SK-N-MC (cell line): Measurements from ENCODE around the gene CDK5R1.

ENCODE experiments used
- EZH2 ChIP-seq: fragments of 200-600 bp; sonication (generic); IDR thresholded peaks from one replicate; pipeline ENCODE4 v1.6.1; 2017; ENCODE audit warnings: antibody characterized with exemption
- POLR2AphosphoS5 ChIP-seq: IDR thresholded peaks from 2 replicates; pipeline ENCODE4 v1.6.1; 2012; ENCODE audit warnings: mild to moderate bottlenecking, low read depth, low read length, borderline replicate concordance

- TF ChIP-seq EZH2 (no peak), POLR2AphosphoS5 (no peak)
Measured at GRCh38 chr17:32441886-32442285, 44.9 kb upstream of the CDK5R1 start.
